ENCODE data around the gene MIEF1. TPM values are rescaled to one million over a fixed set of nuclear protein-coding genes. Genes with fewer than 3 reads are reported as not detected.
"Not testable (repeated sequence)": the region's sequence is repeated elsewhere in the genome, so short reads cannot be mapped to it uniquely, and the experiment has no call there.

Gene MIEF1
- total RNA-seq, 4 donors from 2014 or later: 19.7 to 21.7 (median 20.9) TPM

GRCh38 chr22:39520226-39521105 is 18.4 kb downstream of the MIEF1 start, which contains the start of gene ATF4:
Gene ATF4 (plus strand): TSS chr22:39520562. CDS start chr22:39521446, 884 bp downstream.
- H3K27ac ChIP-seq (replicated peaks in 1 of 4): peak within 1 kb of the TSS; percentile 99 to 100 (median 99)
- no peaks in the 10 kb centered on the region for H3K27me3 ChIP-seq
- no peaks in the 10 kb centered on the region for H3K9me3 ChIP-seq
- H3K36me3 ChIP-seq: peaks cover 22 to 67% (median 52%) of the 10 kb centered on the region in 4 donors
- TF ChIP-seq POLR2A (IDR thresholded peaks at IDR 0.05; ENCODE audit: low read depth) (peak; percentile 99), POLR2AphosphoS5 (IDR thresholded peaks at IDR 0.05) (peak; percentile 73 to 99), CTCF (IDR thresholded peaks at IDR 0.05) (no peak), EP300 (IDR thresholded peaks at IDR 0.05) (no peak)
- WGBS: under 1% methylated on average over 60 of the region's 86 CpGs
- H3K4me3 ChIP-seq: peak within 1 kb of the TSS; percentile 91 to 100 (median 96)
- peak; percentile 98 for DNase-seq (ENCODE audit: extremely low spot score)
- intact Hi-C loops (cut with DNase I): loop anchor here (10.0 kb wide), 3 partner anchors 86 to 346 kb away; partner anchors contain the start of gene SYNGR1
- peaks cover 54 to 59% (median 57%) of the 10 kb centered on the region in 4 donors for H3K4me1 ChIP-seq

GRCh38 chr22:39521106-39521885 is 19.2 kb downstream of the MIEF1 start:
- Histone ChIP-seq H3K27ac (replicated peaks in 1 of 4) (peak overlapping the region; percentile 99 to 100 (median 99)), H3K36me3 (peaks cover 22 to 63% (median 48%) of the 10 kb centered on the region in 4 donors), H3K4me3 (peak overlapping the region; percentile 91 to 100 (median 96)), H3K4me1 (peaks cover 54 to 68% (median 64%) of the 10 kb centered on the region in 4 donors)
- 7% methylated on average over 13 of the region's 28 CpGs for WGBS
- peak; percentile 94 for DNase-seq (ENCODE audit: extremely low spot score)
- not testable (repeated sequence) for H3K9me3 ChIP-seq, H3K27me3 ChIP-seq
- peak in 1 of 2 donors; percentile 62 for TF ChIP-seq POLR2AphosphoS5 (IDR thresholded peaks at IDR 0.05)
- intact Hi-C loops (cut with DNase I): loop anchor here (10.0 kb wide), 3 partner anchors 86 to 346 kb away; partner anchors contain the start of gene SYNGR1

GRCh38 chr22:39522091-39522490 is 20.0 kb downstream of the MIEF1 start:
- intact Hi-C loops (cut with DNase I): loop anchor here (10.0 kb wide), 3 partner anchors 87 to 347 kb away; partner anchors contain the start of gene SYNGR1
- Histone ChIP-seq H3K4me3 (peak overlapping the region; percentile 91 to 100 (median 96)), H3K36me3 (peaks cover 22 to 60% (median 46%) of the 10 kb centered on the region in 4 donors), H3K4me1 (peaks cover 54 to 74% (median 72%) of the 10 kb centered on the region in 4 donors), H3K27ac (replicated peaks in 1 of 4) (peak overlapping the region; percentile 99 to 100 (median 99))
- DNase-seq (ENCODE audit: extremely low spot score); H3K9me3 ChIP-seq; H3K27me3 ChIP-seq: not testable (repeated sequence)
- 16% methylated on average over 5 of the region's 5 CpGs for WGBS

- WGBS: 5% methylated on average over 9 of the region's 14 CpGs
- Histone ChIP-seq H3K36me3 (peaks cover 22 to 57% (median 46%) of the 10 kb centered on the region in 4 donors), H3K4me1 (peaks cover 56 to 81% (median 78%) of the 10 kb centered on the region in 4 donors), H3K27ac (replicated peaks in 1 of 4) (peak overlapping the region; percentile 99 to 100 (median 99)), H3K9me3 (no peaks in the 10 kb centered on the region), H3K4me3 (peak overlapping the region; percentile 91 to 100 (median 96)), H3K27me3 (no peaks in the 10 kb centered on the region)
- TF ChIP-seq EP300 (IDR thresholded peaks at IDR 0.05) (no peak), POLR2A (IDR thresholded peaks at IDR 0.05; ENCODE audit: low read depth) (no peak), POLR2AphosphoS5 (IDR thresholded peaks at IDR 0.05) (peak; percentile 60 to 67)
- DNase-seq (ENCODE audit: extremely low spot score): no peak
- intact Hi-C loops (cut with DNase I): loop anchor here (10.0 kb wide), 3 partner anchors 88 to 348 kb away; partner anchors contain the start of gene SYNGR1
Observed at GRCh38 chr22:39522567-39523300, 20.6 kb downstream of the MIEF1 start.

- 73% methylated on average over 13 of the region's 13 CpGs for WGBS
Observed at GRCh38 chr22:39524089-39524752, 22.1 kb downstream of the MIEF1 start.

More at GRCh38 chr22:39524089-39524752, 22.1 kb downstream of the MIEF1 start:
- Histone ChIP-seq H3K4me3 (peak overlapping the region; percentile 25 to 100 (median 92)), H3K9me3 (no peaks in the 10 kb centered on the region), H3K27me3 (no peaks in the 10 kb centered on the region), H3K27ac (replicated peaks in 1 of 4) (peak overlapping the region; percentile 99 to 100 (median 99)), H3K4me1 (peaks cover 60 to 82% (median 80%) of the 10 kb centered on the region in 4 donors), H3K36me3 (peaks cover 22 to 68% (median 53%) of the 10 kb centered on the region in 4 donors)
- TF ChIP-seq EP300 (IDR thresholded peaks at IDR 0.05) (no peak), POLR2A (IDR thresholded peaks at IDR 0.05; ENCODE audit: low read depth) (no peak), CTCF (IDR thresholded peaks at IDR 0.05) (no peak), POLR2AphosphoS5 (IDR thresholded peaks at IDR 0.05) (no peak)
- intact Hi-C loops (cut with DNase I): loop anchor here (10.0 kb wide), 3 partner anchors 89 to 349 kb away; partner anchors contain the start of gene SYNGR1
- no peak for DNase-seq (ENCODE audit: extremely low spot score)

Data from esophagus muscularis mucosa (tissue), 4 donors.